ENCODE results near the gene OR1D2.
"Not testable (repeated sequence)": the region's sequence is repeated elsewhere in the genome, so short reads cannot be mapped to it uniquely, and the experiment has no call there.

Gene OR1D2, protein sequence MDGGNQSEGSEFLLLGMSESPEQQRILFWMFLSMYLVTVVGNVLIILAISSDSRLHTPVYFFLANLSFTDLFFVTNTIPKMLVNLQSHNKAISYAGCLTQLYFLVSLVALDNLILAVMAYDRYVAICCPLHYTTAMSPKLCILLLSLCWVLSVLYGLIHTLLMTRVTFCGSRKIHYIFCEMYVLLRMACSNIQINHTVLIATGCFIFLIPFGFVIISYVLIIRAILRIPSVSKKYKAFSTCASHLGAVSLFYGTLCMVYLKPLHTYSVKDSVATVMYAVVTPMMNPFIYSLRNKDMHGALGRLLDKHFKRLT

GRCh38 chr17:3104322-3104721 is at the start of gene OR1D2:
TSS of gene OR1D2 (minus strand) at chr17:3104422. CDS start at chr17:3092996, 11,426 bp downstream.
- no peak for DNase-seq

GRCh38 chr17:3137494-3137893 is 33.3 kb upstream of the OR1D2 start:
- DNase-seq, result not testable (repeated sequence)

DNA sequence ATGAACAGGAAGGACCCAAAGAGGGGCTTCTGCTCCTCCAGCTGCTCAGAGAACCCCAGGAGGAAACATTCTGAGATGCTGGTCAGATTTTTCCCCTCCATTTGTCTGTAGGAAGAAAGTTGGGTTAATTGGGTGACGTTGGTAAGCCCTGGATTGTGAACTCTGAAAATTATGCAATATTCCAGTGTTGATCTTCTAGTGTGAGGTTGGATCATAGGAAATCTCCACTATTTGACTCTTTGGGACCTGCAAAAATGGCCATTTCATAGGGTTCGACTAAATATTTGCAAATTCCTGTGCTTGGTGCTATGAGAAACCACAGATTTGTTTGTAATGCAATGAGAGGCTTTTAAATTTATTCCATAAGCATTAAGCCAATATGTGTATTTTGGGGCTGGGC is 23.2 kb upstream of the OR1D2 start, which contains the start of gene OR1G1:
Gene OR1G1 (minus strand): TSS at position 101 of the 400 bp plus-strand sequence. CDS start 0 bp downstream, at position 101.
- no peak for DNase-seq

DNA sequence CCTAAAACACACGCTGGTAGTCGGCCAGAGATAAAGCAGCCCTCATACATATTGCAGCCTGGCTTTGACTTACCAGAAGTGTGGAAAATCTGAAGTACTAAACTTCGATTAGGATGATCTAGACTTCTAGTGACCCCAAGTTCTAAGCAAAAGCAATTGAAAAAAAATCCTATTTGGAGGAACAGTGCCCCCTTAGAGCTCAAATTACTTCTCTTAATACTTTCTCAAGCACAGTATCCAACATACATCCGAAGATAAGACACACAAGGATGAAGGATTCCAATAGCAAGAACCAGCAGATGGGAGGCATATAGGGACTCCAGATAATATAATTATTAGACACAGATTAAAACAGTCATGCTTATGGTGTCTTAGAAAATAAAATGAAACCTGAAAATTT is 30.4 kb downstream of the OR1D2 start:
- DNase-seq, result not testable (repeated sequence)

DNA sequence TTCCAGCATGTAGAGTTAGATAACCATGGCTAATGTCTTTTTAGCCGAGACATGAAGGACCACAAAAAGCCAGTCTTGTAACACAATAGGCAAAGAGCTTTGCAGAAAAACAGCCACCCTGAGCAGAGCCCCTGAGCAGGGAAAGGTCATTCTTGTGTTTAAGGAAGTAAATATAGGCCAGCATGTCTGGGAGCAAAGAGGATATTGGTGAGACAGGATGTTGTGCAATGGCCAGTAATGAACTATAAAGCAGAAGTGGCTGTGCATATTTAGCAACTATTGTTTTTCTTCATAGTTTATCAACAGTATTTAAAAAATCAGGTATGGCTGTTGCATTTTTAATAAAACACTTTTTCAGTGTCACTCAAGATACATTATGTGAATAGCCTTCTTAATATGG is 39.0 kb downstream of the OR1D2 start:
- not testable (repeated sequence) for DNase-seq

GRCh38 chr17:3063507-3063906 is 40.7 kb downstream of the OR1D2 start, which contains the start of gene OR1D5:
TSS of gene OR1D5 (minus strand) at chr17:3063607. CDS start at chr17:3063607, 0 bp downstream.
- not testable (repeated sequence) for DNase-seq

DNA sequence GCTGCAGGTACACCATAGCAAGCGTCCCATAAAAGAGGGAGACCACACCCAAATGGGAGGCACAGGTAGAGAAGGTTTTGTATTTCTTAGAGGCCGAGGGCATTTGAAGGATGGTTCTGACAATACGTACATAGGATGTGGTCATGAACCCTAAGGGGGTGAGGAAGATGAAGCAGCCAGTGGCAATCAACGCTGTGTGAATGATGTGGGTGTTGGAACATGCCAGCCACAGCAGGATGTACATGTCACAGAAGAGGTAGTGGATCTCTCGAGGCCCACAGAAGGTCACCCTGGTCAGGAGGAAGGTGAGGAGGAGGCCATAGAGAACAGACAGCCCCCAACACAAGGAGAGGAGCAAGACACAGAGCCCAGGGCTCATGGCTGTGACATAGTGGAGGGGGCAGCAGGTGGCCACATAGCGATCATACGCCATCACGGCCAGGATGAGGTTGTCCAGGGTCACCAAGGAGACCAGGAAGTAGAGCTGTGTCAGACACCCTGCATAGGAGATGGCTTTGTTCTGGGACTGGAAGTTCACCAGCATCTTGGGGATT is 41.3 kb downstream of the OR1D2 start:
- DNase-seq, result not testable (repeated sequence)

DNA sequence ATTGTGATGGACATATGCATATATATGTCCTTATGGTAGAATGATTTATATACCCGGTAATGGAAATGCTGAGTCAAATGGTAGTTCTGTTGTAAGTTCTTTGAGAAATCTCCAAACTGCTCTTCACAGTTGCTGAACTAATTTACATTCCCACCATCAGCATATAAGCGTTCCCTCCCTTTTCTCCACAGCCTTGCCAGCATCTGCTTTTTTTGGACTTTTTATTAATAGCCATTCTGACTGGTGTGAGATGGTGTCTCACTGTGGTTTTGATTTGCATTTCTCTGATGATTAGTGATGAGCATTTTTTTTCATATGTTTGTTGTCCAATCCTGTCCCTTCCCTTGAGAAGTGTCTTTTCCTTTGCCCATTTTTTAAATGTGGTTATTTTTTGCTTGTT is 49.4 kb downstream of the OR1D2 start:
- DNase-seq, result not testable (repeated sequence)

DNA sequence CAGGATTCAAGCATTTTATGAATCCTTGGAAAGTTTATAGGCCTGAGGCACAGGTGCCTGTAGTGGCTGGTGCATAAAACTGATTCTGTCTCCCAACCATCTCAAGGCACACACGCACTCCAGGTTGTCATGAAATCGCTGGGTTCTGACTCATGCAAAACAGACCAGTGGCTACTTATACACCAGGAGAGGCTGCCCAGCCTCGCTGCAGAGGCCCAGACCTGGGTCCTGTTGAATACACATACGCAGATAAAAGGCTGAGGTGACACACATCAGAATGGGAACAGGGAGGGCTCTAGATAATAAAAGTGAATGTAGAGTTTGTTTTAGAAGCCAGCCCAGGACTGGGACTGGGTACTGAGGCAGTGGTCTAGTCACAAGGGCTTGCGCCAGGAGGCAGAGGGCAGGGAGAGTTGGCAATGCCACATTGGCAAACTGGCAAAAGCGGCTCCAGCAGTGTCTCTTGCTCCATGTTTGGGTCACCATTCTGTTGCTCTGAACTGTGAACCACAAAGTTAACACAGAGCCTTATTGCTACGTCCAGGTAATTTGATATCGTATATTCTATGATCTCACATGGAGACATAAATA is 54.4 kb downstream of the OR1D2 start:
- DNase-seq, result no peak

DNA sequence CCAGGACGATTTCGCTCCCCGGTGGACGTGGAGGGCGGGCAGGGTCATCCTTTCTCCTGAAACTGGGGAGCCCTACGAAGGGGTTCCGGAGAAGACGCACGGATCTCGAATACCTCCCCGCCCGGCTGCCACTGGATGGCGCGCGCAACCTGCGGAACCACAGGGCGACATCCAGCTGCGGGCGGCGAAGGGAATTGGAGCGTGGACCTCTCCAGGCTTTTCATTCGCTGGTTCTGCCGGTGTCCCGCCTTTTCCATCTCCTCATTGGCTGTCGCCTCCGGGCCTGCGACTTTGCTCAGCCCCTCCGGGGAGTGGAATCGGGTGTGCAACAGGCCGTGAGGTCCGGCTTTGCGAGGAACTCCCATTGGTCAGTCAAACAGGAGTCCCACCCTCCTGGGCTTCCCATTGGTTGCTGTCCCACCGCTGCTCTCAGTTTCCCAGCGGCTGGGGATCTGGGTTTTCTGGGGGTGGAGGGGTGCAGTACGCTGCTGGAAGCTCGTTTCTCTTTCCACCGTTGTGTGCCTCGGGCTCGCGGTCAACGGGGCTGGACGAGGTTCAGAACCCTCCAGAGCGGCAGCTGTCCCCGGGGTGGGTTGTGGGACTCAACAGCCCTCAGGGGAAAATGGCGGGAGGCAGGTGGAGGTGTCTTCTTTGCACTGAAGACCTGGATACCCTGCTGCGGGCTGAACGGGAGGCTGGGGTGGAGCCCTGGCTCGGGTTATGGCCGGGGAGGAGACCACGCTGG is 55.3 kb downstream of the OR1D2 start:
- DNase-seq, result peak; percentile 97

GRCh38 chr17:3046753-3047152 is 57.5 kb downstream of the OR1D2 start:
- DNase-seq, result no peak

GRCh38 chr17:3043737-3044365 is 60.4 kb downstream of the OR1D2 start:
- no peak for DNase-seq

DNA sequence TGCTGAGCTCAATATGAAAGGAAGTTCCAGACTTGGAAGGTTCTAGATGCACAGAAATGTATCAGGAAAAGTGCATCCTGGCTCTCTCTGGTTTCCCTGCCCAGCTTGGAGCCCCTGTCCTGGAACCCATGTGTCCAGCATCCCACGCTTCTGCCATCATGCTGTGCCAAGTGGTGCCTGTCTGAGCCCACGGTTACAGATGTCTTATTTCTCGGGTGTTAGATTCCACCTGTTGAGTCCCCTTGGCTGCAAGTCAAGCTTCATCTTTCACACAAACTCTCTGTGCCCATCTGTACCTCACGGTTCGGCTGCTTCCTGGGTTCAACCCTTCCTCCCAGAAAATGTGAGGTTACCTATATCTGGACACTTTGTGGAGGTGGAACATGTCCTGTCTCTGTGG is 63.3 kb downstream of the OR1D2 start:
- DNase-seq, result no peak

DNA sequence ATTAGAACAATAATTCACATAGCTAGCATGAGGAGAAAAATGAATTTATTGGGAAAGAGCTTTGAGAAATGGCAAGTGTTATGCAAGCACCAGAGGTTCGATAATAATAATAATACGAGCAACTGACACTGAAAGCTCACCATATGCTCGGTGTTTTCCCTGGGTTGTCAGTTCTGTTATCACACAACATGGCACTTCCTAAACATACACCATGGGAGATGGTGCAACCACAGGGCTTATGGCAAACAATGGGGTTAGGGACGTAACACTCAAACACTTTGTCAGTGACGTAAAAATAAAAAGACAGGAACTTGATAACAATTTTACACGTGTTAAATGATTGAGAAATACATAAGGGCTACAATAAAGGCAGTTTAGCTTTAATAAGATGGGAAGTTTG is 64.5 kb downstream of the OR1D2 start:
- DNase-seq, result no peak

- peak; percentile 0 for DNase-seq
These were observed 65.3 kb downstream of the OR1D2 start for GRCh38 chr17:3038941-3039340.
